ENCODE data around the gene KRT77.
"Not testable (repeated sequence)": the region's sequence is repeated elsewhere in the genome, so short reads cannot be mapped to it uniquely, and the experiment has no call there.

KRT77 gene

GRCh38 chr12:52670961-52671360 lies 32.4 kb downstream of the KRT77 start:
- Histone ChIP-seq H3K9ac (ENCODE audit: low read depth, low read length) (no peak overlapping the region), H3K4me3 (ENCODE audit: low read depth, low read length) (no peak overlapping the region), H3K27me3 (ENCODE audit: control insufficient read depth, insufficient read depth, low read length) (no peaks in the 10 kb centered on the region), H3K4me1 (ENCODE audit: control insufficient read depth, insufficient read depth, low read length) (no peaks in the 10 kb centered on the region), H3K9me3 (ENCODE audit: control insufficient read depth, insufficient read depth, low read length) (no peaks in the 10 kb centered on the region), H3K36me3 (ENCODE audit: control insufficient read depth, insufficient read depth, low read length) (no peaks in the 10 kb centered on the region)

- Histone ChIP-seq H3K36me3 (ENCODE audit: control insufficient read depth, insufficient read depth, low read length) (no peaks in the 10 kb centered on the region), H3K9ac (ENCODE audit: low read depth, low read length) (no peak overlapping the region), H3K27me3 (ENCODE audit: control insufficient read depth, insufficient read depth, low read length) (no peaks in the 10 kb centered on the region), H3K4me3 (ENCODE audit: low read depth, low read length) (no peak overlapping the region), H3K9me3 (ENCODE audit: control insufficient read depth, insufficient read depth, low read length) (no peaks in the 10 kb centered on the region), H3K4me1 (ENCODE audit: control insufficient read depth, insufficient read depth, low read length) (no peaks in the 10 kb centered on the region)
Observed at GRCh38 chr12:52670506-52670905, 32.8 kb downstream of the KRT77 start.

- H3K9ac ChIP-seq (ENCODE audit: low read depth, low read length); H3K36me3 ChIP-seq (ENCODE audit: control insufficient read depth, insufficient read depth, low read length); H3K4me1 ChIP-seq (ENCODE audit: control insufficient read depth, insufficient read depth, low read length); H3K9me3 ChIP-seq (ENCODE audit: control insufficient read depth, insufficient read depth, low read length); H3K4me3 ChIP-seq (ENCODE audit: low read depth, low read length); H3K27me3 ChIP-seq (ENCODE audit: control insufficient read depth, insufficient read depth, low read length): not testable (repeated sequence)
Observed at GRCh38 chr12:52669941-52670340, 33.4 kb downstream of the KRT77 start.

GRCh38 chr12:52669426-52669825 lies 33.9 kb downstream of the KRT77 start:
- H3K9ac ChIP-seq (ENCODE audit: low read depth, low read length): no peak overlapping the region
- no peaks in the 10 kb centered on the region for H3K27me3 ChIP-seq (ENCODE audit: control insufficient read depth, insufficient read depth, low read length)
- no peak overlapping the region for H3K4me3 ChIP-seq (ENCODE audit: low read depth, low read length)
- H3K9me3 ChIP-seq (ENCODE audit: control insufficient read depth, insufficient read depth, low read length): no peaks in the 10 kb centered on the region
- no peaks in the 10 kb centered on the region for H3K36me3 ChIP-seq (ENCODE audit: control insufficient read depth, insufficient read depth, low read length)
- no peaks in the 10 kb centered on the region for H3K4me1 ChIP-seq (ENCODE audit: control insufficient read depth, insufficient read depth, low read length)

- Histone ChIP-seq H3K4me3 (ENCODE audit: low read depth, low read length) (no peak overlapping the region), H3K27me3 (ENCODE audit: control insufficient read depth, insufficient read depth, low read length) (no peaks in the 10 kb centered on the region), H3K4me1 (ENCODE audit: control insufficient read depth, insufficient read depth, low read length) (no peaks in the 10 kb centered on the region), H3K9ac (ENCODE audit: low read depth, low read length) (no peak overlapping the region), H3K36me3 (ENCODE audit: control insufficient read depth, insufficient read depth, low read length) (no peaks in the 10 kb centered on the region), H3K9me3 (ENCODE audit: control insufficient read depth, insufficient read depth, low read length) (no peaks in the 10 kb centered on the region)
Observed at GRCh38 chr12:52667931-52668330, 35.4 kb downstream of the KRT77 start.

DNA sequence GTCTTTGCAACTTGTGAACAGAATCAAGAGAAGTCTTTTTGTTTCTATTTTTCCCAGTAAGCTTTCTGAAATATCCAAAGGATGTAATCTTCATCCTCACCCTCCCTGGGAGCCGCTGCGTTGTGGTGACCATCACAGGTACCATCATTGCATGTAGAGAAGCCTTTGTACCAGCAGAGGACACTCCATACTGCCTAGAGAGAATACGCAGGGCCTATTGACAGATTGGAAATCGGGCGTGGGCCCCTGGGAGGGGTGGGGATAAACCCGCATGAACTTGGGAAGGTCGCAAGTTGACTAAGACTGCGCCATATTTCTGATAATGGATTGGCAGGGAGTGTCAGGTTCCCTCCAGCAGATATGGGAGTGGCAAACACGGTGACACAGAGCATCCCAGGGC lies 35.8 kb downstream of the KRT77 start:
- Histone ChIP-seq H3K27me3 (ENCODE audit: control insufficient read depth, insufficient read depth, low read length) (no peaks in the 10 kb centered on the region), H3K36me3 (ENCODE audit: control insufficient read depth, insufficient read depth, low read length) (no peaks in the 10 kb centered on the region), H3K4me3 (ENCODE audit: low read depth, low read length) (no peak overlapping the region), H3K4me1 (ENCODE audit: control insufficient read depth, insufficient read depth, low read length) (no peaks in the 10 kb centered on the region), H3K9me3 (ENCODE audit: control insufficient read depth, insufficient read depth, low read length) (no peaks in the 10 kb centered on the region), H3K9ac (ENCODE audit: low read depth, low read length) (no peak overlapping the region)

DNA sequence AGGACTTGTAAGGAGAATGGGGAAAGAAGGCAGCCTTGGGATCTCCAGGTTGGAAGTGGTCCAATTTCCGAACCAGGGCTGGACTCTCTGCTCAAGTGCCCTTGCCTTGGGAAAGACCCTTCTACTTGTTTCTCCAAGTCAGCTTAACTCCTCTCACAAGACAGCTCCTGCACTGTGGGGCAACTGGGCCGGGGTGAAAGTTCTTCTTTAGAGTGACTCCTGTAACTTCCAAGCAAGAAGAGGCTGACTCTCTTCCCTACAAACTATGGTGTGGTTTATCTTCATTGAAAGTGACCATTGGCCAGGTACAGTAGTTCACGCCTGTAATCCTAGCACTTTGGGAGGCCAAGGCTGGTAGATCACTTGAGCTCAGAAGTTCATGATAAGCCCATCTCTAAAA lies 36.9 kb downstream of the KRT77 start:
- Histone ChIP-seq H3K36me3 (ENCODE audit: control insufficient read depth, insufficient read depth, low read length) (no peaks in the 10 kb centered on the region), H3K27me3 (ENCODE audit: control insufficient read depth, insufficient read depth, low read length) (no peaks in the 10 kb centered on the region), H3K9me3 (ENCODE audit: control insufficient read depth, insufficient read depth, low read length) (no peaks in the 10 kb centered on the region), H3K4me1 (ENCODE audit: control insufficient read depth, insufficient read depth, low read length) (no peaks in the 10 kb centered on the region), H3K4me3 (ENCODE audit: low read depth, low read length) (no peak overlapping the region), H3K9ac (ENCODE audit: low read depth, low read length) (no peak overlapping the region)

DNA sequence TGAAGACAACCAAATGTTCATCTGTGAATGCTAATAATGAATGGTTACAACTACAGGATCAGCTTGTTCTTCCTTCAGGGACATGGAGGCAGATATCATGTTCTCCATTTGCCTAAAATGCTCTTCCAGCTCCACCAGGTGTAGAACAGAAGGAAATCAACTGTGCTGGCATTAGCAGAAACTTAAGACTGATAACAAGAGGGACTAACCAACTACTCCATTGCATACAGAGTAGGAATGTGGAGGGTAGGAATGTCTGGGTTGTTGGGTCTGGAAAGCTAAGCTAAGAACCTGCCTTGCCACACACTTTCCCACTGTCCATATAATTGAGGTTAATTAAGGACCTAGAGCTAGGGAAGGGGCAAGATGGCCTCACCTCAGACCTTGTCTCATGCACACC lies 39.9 kb downstream of the KRT77 start:
- Histone ChIP-seq H3K36me3 (ENCODE audit: control insufficient read depth, insufficient read depth, low read length) (no peaks in the 10 kb centered on the region), H3K4me3 (ENCODE audit: low read depth, low read length) (no peak overlapping the region), H3K4me1 (ENCODE audit: control insufficient read depth, insufficient read depth, low read length) (no peaks in the 10 kb centered on the region), H3K9me3 (ENCODE audit: control insufficient read depth, insufficient read depth, low read length) (no peaks in the 10 kb centered on the region), H3K9ac (ENCODE audit: low read depth, low read length) (no peak overlapping the region), H3K27me3 (ENCODE audit: control insufficient read depth, insufficient read depth, low read length) (no peaks in the 10 kb centered on the region)

- H3K9ac ChIP-seq (ENCODE audit: low read depth, low read length): no peak overlapping the region
- no peaks in the 10 kb centered on the region for H3K4me1 ChIP-seq (ENCODE audit: control insufficient read depth, insufficient read depth, low read length)
- H3K4me3 ChIP-seq (ENCODE audit: low read depth, low read length): no peak overlapping the region
- no peaks in the 10 kb centered on the region for H3K36me3 ChIP-seq (ENCODE audit: control insufficient read depth, insufficient read depth, low read length)
- H3K9me3 ChIP-seq (ENCODE audit: control insufficient read depth, insufficient read depth, low read length): no peaks in the 10 kb centered on the region
- no peaks in the 10 kb centered on the region for H3K27me3 ChIP-seq (ENCODE audit: control insufficient read depth, insufficient read depth, low read length)
Observed at GRCh38 chr12:52662918-52663229, 40.5 kb downstream of the KRT77 start.

GRCh38 chr12:52662093-52662917 lies 41.0 kb downstream of the KRT77 start:
- Histone ChIP-seq H3K27me3 (ENCODE audit: control insufficient read depth, insufficient read depth, low read length) (no peaks in the 10 kb centered on the region), H3K36me3 (ENCODE audit: control insufficient read depth, insufficient read depth, low read length) (no peaks in the 10 kb centered on the region), H3K4me1 (ENCODE audit: control insufficient read depth, insufficient read depth, low read length) (no peaks in the 10 kb centered on the region), H3K4me3 (ENCODE audit: low read depth, low read length) (no peak overlapping the region), H3K9ac (ENCODE audit: low read depth, low read length) (no peak overlapping the region), H3K9me3 (ENCODE audit: control insufficient read depth, insufficient read depth, low read length) (no peaks in the 10 kb centered on the region)

DNA sequence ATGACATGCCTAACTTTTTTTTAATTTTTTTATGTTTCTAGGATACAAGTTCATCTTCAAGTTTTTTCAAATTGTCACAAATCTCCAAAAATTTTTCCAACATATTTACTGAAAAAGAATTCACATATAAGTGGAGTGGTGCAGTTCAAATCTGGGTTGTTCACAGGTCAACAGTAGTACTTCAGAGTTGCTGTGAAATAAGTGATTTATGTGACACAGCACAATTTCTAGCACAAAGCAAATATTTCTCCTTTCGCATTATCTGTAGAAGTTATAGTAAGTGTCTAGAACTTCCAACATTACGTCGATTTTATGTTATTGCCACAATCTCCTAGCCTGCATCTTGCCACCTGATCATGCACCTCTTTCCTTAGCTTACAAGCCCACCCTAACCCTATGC lies 41.7 kb downstream of the KRT77 start:
- H3K4me3 ChIP-seq (ENCODE audit: low read depth, low read length): no peak overlapping the region
- no peaks in the 10 kb centered on the region for H3K27me3 ChIP-seq (ENCODE audit: control insufficient read depth, insufficient read depth, low read length)
- H3K9me3 ChIP-seq (ENCODE audit: control insufficient read depth, insufficient read depth, low read length): no peaks in the 10 kb centered on the region
- no peaks in the 10 kb centered on the region for H3K36me3 ChIP-seq (ENCODE audit: control insufficient read depth, insufficient read depth, low read length)
- H3K4me1 ChIP-seq (ENCODE audit: control insufficient read depth, insufficient read depth, low read length): no peaks in the 10 kb centered on the region
- H3K9ac ChIP-seq (ENCODE audit: low read depth, low read length): no peak overlapping the region

- H3K9ac ChIP-seq (ENCODE audit: low read depth, low read length): no peak overlapping the region
- no peaks in the 10 kb centered on the region for H3K4me1 ChIP-seq (ENCODE audit: control insufficient read depth, insufficient read depth, low read length)
- no peaks in the 10 kb centered on the region for H3K36me3 ChIP-seq (ENCODE audit: control insufficient read depth, insufficient read depth, low read length)
- H3K9me3 ChIP-seq (ENCODE audit: control insufficient read depth, insufficient read depth, low read length): no peaks in the 10 kb centered on the region
- no peaks in the 10 kb centered on the region for H3K27me3 ChIP-seq (ENCODE audit: control insufficient read depth, insufficient read depth, low read length)
- no peak overlapping the region for H3K4me3 ChIP-seq (ENCODE audit: low read depth, low read length)
Observed at GRCh38 chr12:52660934-52661499, 42.3 kb downstream of the KRT77 start.

Measured in iPS-15b (cell line).